Measurements from ENCODE around the gene KRTAP3-1.
"Not testable (repeated sequence)": the region's sequence is repeated elsewhere in the genome, so short reads cannot be mapped to it uniquely, and the experiment has no call there.

KRTAP3-1 gene

DNA sequence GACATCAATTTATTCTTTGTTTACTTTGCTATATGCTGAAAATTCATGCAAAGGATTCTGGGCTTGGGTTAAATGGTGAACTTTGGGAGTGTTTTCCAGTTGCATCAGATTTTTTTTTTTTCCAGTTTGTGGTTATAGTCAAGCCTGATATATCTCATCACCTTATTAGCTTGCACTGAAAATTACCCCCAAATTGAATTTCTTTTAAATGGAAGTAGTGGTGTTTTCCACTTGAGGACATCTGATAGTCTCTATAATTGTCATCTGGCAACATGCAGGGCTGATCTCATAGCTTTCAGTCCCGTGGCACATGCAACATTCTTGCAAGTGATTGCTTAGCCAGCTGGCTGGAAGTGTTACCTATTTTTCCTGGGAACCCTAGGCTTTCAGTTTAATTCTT lies 4.7 kb upstream of the KRTAP3-1 start:
- DNase-seq, result no peak

- DNase-seq, result no peak
Observed at GRCh38 chr17:41013181-41013580, 4.3 kb upstream of the KRTAP3-1 start.

DNA sequence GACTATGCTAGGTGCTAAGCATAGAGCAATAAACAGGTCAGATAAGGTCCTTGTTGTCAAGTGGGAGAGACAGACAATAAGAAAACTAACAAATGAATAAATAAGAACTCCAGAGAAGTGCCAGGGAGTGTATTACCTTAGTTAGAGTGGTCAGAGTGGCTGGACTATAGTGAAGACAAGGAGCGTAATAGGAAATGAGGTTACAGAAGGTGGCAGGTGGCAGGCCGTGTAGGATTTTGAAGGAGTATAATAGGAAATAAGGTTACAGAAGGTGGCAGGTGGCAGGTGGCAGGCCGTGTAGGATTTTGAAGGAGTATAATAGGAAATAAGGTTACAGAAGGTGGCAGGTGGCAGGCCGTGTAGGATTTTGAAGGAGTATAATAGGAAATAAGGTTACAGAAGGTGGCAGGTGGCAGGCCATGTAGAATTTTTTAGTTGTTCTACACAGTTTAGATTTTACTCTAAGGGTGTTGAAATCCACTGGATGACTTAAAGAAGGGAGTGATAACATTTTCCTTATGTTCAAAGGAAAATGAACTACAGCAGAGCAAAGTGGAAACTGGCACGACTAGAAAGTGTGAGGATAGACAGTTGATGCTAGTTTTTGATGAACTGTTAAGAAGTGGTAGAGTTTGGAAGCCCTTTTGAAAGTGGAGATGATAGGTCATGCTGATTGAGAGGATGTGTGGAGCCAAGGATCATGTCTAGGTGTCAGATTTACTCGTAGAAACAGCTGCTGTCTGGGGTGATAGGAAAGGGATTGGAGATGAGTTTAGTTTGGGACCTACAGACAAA lies 3.6 kb upstream of the KRTAP3-1 start:
- DNase-seq, result no peak

- no peak for DNase-seq
Observed at GRCh38 chr17:41010441-41010840, 1.5 kb upstream of the KRTAP3-1 start.

DNA sequence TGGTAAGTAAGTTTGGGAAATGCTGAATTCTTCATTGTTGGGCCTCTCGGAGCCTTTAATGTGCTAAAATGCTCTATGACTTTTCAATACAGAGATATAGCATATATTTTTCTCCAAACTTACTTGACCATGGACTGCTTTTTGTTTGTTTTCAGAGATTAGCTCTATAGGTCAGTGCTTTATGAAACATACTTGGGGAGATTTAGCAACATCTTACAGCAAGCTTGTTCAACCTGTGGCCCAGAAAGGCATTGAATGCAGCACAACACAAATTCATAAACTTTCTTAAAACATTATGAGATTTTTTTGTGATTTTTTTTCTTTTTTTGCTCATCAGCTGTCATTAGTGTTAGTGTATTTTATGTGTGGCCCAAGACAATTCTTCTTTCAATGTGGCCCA lies 1.0 kb upstream of the KRTAP3-1 start:
- no peak for DNase-seq

GRCh38 chr17:41009301-41009760 lies 403 bp upstream of the KRTAP3-1 start:
- DNase-seq, result no peak

DNA sequence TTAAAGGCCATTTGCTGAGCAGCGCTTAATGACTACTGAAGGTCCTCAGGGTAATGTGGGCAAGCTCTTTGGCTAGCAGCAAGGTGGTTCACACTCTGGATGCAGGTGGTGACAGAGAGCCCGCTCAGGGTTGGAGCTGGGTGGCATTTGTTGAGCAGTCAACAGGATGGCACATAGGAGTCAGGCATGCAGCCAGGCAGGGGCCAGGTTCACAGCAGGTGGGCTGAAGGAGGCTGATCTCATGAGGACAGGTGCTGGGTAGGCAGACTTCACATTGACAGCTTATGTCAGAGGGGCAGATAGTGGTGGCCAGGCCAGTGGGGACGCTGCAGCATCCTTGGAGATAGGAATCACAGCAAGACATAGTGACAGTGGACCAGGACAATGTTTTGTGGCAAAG lies 4.5 kb downstream of the KRTAP3-1 start:
- no peak for DNase-seq

GRCh38 chr17:41003926-41004325 lies 5.0 kb downstream of the KRTAP3-1 start:
- no peak for DNase-seq

DNA sequence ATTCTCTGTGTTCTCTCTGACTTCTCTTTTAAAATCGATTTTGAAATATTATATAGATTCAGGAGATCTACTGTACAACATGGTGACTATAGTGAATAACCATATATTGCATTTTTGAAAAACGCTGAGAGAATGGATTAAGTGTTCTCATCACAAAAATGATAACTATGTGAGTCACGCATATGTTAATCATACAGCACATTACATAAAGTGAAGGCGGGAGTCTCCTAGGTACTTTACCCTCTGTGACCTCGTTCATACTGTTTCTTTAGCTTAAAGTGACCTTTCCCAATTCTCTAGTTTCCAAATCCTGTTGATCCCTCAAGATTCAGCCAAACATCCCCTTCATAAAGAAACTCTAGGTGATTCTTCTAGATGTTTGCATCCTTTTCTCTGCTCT lies 6.1 kb downstream of the KRTAP3-1 start:
- no peak for DNase-seq

DNA sequence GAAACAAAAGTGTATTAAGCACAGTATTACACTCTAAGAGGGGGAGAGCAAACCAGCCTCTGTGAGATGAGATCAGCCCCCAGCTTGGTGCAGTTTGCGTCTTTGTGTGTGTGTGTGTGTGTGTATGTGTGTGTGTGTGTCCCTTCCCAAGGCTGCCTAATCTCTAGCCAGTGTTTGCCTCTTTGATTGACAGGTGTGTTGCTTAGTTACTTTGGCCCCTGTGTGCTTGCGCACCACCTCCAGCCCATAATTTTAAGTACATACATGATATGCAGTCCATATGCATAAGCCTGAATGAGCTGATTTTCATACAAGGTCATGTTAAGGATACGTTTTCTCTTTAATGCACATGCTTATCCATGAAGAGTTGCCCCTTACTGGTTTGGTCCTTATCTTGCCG lies 7.1 kb downstream of the KRTAP3-1 start:
- no peak for DNase-seq

DNA sequence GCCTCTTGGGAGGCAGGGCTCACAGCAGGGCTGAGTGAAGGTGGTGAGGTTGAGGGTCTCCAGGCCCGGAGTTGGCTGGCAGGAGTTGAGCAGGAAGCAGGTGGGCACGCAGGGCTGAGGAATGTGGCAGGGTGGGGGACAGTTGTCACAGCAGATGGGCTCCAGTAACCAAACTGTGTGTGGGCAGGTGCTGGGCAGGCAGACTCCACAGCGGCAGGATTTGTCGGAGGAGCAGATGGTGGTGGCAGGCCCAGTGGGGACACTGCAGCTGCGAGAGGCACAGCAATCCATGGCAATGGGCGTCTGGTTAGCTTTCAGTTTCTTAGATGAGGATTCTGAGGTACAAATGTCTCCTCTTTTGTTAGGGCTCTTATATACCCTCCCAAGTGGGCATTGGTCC lies 9.4 kb downstream of the KRTAP3-1 start, which contains the start of gene KRTAP3-2:
KRTAP3-2 (minus strand) TSS at position 344 of the 400 bp plus-strand sequence; CDS start at position 291, 53 bp downstream.
- DNase-seq, result not testable (repeated sequence)

DNA sequence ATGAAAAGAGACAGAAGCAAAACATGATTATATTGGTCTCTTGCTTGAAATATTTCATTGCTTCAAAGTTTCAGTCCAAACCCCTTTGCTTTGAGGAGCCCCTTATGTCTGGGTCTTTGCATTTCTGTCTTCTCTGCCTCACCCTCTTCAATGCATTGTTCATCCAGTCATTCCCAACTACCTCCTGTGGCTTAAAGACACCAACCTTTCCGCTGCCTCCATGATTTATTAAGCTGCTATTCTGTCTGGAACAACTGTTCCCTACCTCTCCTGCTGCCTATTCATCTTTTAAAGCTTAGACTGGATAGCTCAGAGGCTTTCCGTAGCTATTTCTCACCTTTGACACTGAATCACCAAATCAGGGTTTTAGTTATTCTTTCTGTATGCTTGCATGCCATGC lies 11.6 kb downstream of the KRTAP3-1 start:
- no peak for DNase-seq

DNA sequence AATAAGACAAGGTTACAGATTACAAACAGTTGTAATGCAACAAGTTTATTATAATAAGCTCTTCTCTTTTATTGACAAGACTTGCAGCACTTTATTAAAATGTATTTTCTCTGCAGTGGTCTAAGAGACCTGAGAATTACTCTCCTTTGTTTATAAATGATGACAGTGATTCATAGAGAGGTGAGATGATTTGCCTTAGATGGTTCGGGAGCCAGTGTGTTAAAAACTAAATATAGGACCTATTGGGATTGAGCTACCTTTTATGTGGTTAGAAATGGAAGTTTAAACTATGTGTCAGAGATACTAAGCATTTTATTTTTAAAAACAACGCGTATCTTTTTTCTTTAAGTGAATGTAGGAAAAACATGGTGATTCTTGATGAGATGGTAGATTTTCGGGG lies 12.1 kb downstream of the KRTAP3-1 start:
- no peak for DNase-seq

GRCh38 chr17:40995116-40995515 lies 13.8 kb downstream of the KRTAP3-1 start:
- no peak for DNase-seq

DNA sequence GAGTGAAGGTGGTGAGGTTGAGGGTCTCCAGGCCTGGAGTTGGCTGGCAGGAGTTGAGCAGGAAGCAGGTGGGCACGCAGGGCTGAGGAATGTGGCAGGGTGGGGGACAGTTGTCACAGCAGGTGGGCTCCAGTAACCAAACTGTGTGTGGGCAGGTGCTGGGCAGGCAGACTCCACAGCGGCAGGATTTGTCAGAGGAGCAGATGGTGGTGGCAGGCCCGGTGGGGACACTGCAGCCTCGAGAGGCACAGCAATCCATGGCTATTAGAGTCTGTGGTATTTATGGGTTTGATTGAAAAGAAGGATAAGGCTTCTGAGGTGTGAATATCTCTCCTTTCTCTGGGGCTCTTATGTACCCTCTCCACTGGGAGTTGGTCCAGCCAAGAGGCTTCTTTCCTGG lies 15.1 kb downstream of the KRTAP3-1 start, which contains the start of gene KRTAP3-3:
KRTAP3-3 (minus strand) TSS at position 326 of the 400 bp plus-strand sequence; CDS start at position 259, 67 bp downstream.
- no peak for DNase-seq

- DNase-seq, result no peak
Observed at GRCh38 chr17:40993084-40993483, 15.8 kb downstream of the KRTAP3-1 start.

DNA sequence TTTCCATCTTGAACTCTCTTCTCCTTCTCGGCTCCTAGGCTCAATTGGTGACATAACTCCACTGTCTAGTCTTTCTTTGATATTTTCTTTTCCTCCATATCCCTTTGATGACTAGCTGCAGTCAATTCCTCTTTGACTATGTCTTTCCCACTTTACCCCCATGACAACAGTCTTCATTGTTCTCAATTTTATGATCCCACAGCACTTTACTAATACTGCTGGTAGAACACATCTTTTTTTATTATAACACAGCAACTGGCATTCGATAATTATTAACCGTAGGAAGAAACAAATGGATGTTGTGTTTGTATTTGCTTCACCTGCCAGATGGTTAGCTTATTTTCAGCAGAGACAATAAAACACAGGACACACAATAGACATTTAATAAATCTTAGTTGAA lies 16.3 kb downstream of the KRTAP3-1 start:
- DNase-seq, result no peak

DNA sequence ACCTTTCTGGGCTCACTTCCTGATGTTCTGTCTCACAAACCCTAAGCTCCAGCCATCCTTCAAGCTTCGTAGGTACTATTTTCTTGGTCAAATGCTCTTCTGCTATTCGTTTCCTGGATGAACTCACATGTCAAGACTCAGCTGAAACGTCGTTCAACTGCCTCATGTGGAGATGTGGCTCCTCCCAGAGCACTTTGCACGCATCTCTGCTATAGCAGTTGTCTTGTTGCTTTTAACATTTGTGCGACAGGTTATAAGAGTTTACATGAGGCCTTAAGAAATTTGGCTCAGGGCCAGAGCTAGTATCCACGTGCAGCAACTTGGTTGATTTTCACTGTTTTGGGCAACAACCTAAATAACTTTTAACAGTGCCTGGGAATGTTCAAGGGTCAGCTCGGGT lies 22.0 kb downstream of the KRTAP3-1 start:
- no peak for DNase-seq

- DNase-seq, result no peak
Observed at GRCh38 chr17:40984226-40984625, 24.7 kb downstream of the KRTAP3-1 start, which contains the start of gene KRT40. Gene KRT40 (minus strand): TSS chr17:40984326. CDS start chr17:40984273, 53 bp downstream.

DNA sequence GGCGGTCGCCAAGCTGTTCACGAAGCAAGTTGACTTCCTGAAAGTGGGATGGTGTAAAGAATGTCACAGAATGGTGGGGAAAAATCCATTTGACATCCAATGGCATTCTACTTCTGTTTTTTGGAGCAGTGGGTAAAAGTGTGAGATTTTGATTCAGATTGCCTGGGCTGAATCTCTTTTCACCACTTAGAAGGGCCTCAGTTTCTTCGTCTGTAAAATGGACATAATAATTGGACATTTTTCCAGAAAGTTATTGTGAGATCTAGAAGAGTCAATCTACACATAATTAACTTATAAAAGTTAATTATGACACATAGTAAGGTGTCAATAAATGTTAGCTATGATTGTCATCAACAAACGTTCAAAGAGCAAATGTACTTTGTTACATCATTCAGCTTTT lies 27.8 kb downstream of the KRTAP3-1 start:
- no peak for DNase-seq

GRCh38 chr17:40980596-40980995 lies 28.3 kb downstream of the KRTAP3-1 start:
- no peak for DNase-seq

DNA sequence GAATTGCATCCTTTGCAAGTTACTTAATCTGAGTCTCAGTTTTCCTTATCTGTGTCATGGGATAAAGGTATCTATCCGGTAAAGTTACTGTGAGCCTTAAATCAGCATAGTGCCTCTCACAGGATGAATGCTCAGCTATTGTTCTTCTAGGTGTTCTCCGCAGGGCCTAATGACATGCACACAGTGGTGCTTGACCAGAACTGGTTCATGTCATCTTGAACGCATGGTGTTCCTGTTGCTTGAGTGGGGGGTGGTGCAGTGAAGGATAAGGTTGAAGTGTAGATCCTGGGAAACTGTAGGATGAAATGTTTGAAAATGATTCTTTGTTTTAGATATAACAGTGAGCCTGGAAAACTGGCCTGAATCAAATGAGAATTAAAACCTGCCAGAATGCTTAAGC lies 28.8 kb downstream of the KRTAP3-1 start:
- no peak for DNase-seq

GRCh38 chr17:40978575-40979151 lies 30.3 kb downstream of the KRTAP3-1 start:
- no peak for DNase-seq

DNA sequence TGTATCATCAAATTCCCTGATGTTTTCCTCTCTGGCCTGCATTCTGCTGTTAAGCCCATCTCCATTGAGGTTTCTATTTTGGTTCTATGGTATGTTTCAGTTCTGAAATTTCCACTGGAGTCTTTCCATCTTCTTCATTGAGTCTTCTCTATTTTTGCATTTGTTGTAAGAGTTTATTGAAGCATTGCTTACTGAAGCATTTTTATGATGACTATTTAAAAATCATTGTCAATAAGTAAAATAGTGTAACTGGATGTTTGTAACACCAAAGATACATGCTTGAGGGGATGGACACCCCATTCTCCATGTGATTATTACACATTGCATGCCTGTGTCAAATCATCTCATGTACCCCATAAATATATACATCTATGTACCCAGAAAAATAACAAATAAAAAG lies 33.4 kb downstream of the KRTAP3-1 start:
- no peak for DNase-seq

Data from inflammatory macrophage (primary cell).